ENCODE results near the gene GUSB. TPM values are rescaled to one million over a fixed set of nuclear protein-coding genes. Genes with fewer than 3 reads are reported as not detected.

GUSB gene
- total and polyA plus RNA-seq, 4 donors = 45.2 to 94.7 (median 53.0) TPM

GRCh38 chr7:65978891-65979582 is 3.0 kb downstream of the GUSB start:
- DNase-seq (ENCODE audit: low spot score) = no peak
- H3K36me3 ChIP-seq (ENCODE audit: control insufficient read depth in 4 of 4, insufficient read depth in 3 of 4, low read depth in 1 of 4, low read length in 3 of 4) = peaks cover 9 to 34% (median 15%) of the 10 kb centered on the region in 4 donors
- H3K27ac ChIP-seq (ENCODE audit: low read depth in 1 of 2, low read length in 2 of 2) = no peak overlapping the region
- peaks cover 0 to 17% (median 10%) of the 10 kb centered on the region in 4 donors for H3K4me1 ChIP-seq (ENCODE audit: control insufficient read depth in 4 of 4, insufficient read depth in 4 of 4, low read length in 3 of 4)
- H3K9me3 ChIP-seq (ENCODE audit: control insufficient read depth in 4 of 4, low read length in 3 of 4) = no peaks in the 10 kb centered on the region
- no peaks in the 10 kb centered on the region for H3K27me3 ChIP-seq (ENCODE audit: control insufficient read depth in 4 of 4, insufficient read depth in 4 of 4, low read length in 3 of 4)
- TF ChIP-seq FOXA1 (IDR thresholded peaks at IDR 0.05) (no peak), JUND (IDR thresholded peaks at IDR 0.05) (no peak), MAX (IDR thresholded peaks at IDR 0.05) (no peak), SP1 (IDR thresholded peaks at IDR 0.05) (no peak), RAD21 (IDR thresholded peaks at IDR 0.05) (no peak), TAF1 (conservative IDR thresholded peaks at IDR 0.05) (no peak), REST (IDR thresholded peaks at IDR 0.05) (no peak), HNF4G (IDR thresholded peaks at IDR 0.05) (no peak)
- TF ChIP-seq, protein P1, sequence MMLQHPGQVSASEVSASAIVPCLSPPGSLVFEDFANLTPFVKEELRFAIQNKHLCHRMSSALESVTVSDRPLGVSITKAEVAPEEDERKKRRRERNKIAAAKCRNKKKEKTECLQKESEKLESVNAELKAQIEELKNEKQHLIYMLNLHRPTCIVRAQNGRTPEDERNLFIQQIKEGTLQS (IDR thresholded peaks at IDR 0.05) = no peak
- 96% methylated on average over 18 of the region's 18 CpGs for WGBS
- H3K4me3 ChIP-seq (ENCODE audit: low read depth in 1 of 3, low read length in 3 of 3) = no peak overlapping the region
- no peak overlapping the region for H3K9ac ChIP-seq (ENCODE audit: low read depth in 1 of 2, low read length in 2 of 2)

DNA sequence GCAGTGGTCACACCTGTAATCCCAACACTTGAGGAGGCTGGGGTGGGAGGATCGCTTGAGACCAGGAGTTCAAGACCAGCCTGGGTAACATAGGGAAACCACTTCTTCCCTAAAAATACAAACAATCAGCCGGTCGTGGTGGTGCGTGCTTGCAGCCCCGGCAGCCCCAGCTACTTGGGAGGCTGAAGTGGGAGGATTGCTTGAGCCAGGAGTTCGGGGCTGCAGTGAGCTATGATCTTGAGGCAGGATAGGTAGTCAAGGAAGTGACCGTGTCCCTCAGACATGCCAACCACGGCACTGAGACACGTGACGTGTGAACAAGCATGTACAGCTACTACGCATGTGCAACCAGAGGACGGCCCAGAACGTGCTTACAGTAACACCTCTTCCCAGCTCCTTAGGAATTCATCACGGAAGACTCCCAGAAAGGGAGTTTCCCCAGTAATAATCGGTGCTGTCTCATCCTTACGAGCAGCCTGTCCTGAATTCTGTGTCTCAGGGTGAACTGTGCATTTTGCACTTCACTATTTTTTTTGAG is 5.3 kb downstream of the GUSB start:
- H3K4me3 ChIP-seq (ENCODE audit: low read depth in 1 of 3, low read length in 3 of 3) = no peak overlapping the region
- peaks cover 0 to 12% (median 7%) of the 10 kb centered on the region in 4 donors for H3K4me1 ChIP-seq (ENCODE audit: control insufficient read depth in 4 of 4, insufficient read depth in 4 of 4, low read length in 3 of 4)
- no peak overlapping the region for H3K27ac ChIP-seq (ENCODE audit: low read depth in 1 of 2, low read length in 2 of 2)
- TF ChIP-seq YY1 (IDR thresholded peaks at IDR 0.05) (no peak), EGR1 (IDR thresholded peaks at IDR 0.05; ENCODE audit: low read depth in 2 of 2) (no peak), TAF1 (conservative IDR thresholded peaks at IDR 0.05) (no peak), FOXA2 (IDR thresholded peaks at IDR 0.05) (no peak), SP1 (IDR thresholded peaks at IDR 0.05) (no peak), HNF4G (IDR thresholded peaks at IDR 0.05) (no peak), GABPA (IDR thresholded peaks at IDR 0.05 in 1 of 2, conservative IDR thresholded peaks at IDR 0.05 in 1 of 2) (no peak), MAX (IDR thresholded peaks at IDR 0.05) (no peak), HNF4A (conservative IDR thresholded peaks at IDR 0.05) (no peak), NR2F2 (IDR thresholded peaks at IDR 0.05) (no peak), REST (IDR thresholded peaks at IDR 0.05) (no peak)
- TF ChIP-seq, protein P2, sequence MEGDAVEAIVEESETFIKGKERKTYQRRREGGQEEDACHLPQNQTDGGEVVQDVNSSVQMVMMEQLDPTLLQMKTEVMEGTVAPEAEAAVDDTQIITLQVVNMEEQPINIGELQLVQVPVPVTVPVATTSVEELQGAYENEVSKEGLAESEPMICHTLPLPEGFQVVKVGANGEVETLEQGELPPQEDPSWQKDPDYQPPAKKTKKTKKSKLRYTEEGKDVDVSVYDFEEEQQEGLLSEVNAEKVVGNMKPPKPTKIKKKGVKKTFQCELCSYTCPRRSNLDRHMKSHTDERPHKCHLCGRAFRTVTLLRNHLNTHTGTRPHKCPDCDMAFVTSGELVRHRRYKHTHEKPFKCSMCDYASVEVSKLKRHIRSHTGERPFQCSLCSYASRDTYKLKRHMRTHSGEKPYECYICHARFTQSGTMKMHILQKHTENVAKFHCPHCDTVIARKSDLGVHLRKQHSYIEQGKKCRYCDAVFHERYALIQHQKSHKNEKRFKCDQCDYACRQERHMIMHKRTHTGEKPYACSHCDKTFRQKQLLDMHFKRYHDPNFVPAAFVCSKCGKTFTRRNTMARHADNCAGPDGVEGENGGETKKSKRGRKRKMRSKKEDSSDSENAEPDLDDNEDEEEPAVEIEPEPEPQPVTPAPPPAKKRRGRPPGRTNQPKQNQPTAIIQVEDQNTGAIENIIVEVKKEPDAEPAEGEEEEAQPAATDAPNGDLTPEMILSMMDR (IDR thresholded peaks at IDR 0.05; ENCODE audit: low read depth, low read length, missing input control) = no peak
- TF ChIP-seq, protein P1 (IDR thresholded peaks at IDR 0.05) = no peak
- TF ChIP-seq, protein P3, sequence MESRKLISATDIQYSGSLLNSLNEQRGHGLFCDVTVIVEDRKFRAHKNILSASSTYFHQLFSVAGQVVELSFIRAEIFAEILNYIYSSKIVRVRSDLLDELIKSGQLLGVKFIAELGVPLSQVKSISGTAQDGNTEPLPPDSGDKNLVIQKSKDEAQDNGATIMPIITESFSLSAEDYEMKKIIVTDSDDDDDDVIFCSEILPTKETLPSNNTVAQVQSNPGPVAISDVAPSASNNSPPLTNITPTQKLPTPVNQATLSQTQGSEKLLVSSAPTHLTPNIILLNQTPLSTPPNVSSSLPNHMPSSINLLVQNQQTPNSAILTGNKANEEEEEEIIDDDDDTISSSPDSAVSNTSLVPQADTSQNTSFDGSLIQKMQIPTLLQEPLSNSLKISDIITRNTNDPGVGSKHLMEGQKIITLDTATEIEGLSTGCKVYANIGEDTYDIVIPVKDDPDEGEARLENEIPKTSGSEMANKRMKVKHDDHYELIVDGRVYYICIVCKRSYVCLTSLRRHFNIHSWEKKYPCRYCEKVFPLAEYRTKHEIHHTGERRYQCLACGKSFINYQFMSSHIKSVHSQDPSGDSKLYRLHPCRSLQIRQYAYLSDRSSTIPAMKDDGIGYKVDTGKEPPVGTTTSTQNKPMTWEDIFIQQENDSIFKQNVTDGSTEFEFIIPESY (IDR thresholded peaks at IDR 0.05) = no peak
- WGBS = 98% methylated on average over 16 of the region's 16 CpGs
- no peaks in the 10 kb centered on the region for H3K9me3 ChIP-seq (ENCODE audit: control insufficient read depth in 4 of 4, low read length in 3 of 4)
- DNase-seq (ENCODE audit: low spot score) = no peak
- peaks cover 15 to 55% (median 31%) of the 10 kb centered on the region in 4 donors for H3K36me3 ChIP-seq (ENCODE audit: control insufficient read depth in 4 of 4, insufficient read depth in 3 of 4, low read depth in 1 of 4, low read length in 3 of 4)
- no peak overlapping the region for H3K9ac ChIP-seq (ENCODE audit: low read depth in 1 of 2, low read length in 2 of 2)
- no peaks in the 10 kb centered on the region for H3K27me3 ChIP-seq (ENCODE audit: control insufficient read depth in 4 of 4, insufficient read depth in 4 of 4, low read length in 3 of 4)

Data from liver (tissue), 9 donors.